Measurements from ENCODE around the gene C2.

C2 gene

GRCh38 chr6:31927242-31927862, at the start of gene C2:
TSS of gene C2 (plus strand) at chr6:31927717. CDS start at chr6:31927753, 36 bp downstream.
- no peak for DNase-seq (ENCODE audit: low read depth in 2 of 2)

GRCh38 chr6:31878222-31878621, 49.3 kb upstream of the C2 start:
- DNase-seq (ENCODE audit: low read depth in 2 of 2) = no peak

GRCh38 chr6:31878726-31879125, 48.8 kb upstream of the C2 start, which contains the start of gene SLC44A4:
TSS of gene SLC44A4 (minus strand) at chr6:31878997. CDS start at chr6:31878980, 17 bp downstream.
- DNase-seq (ENCODE audit: low read depth in 2 of 2) = no peak

- no peak for DNase-seq (ENCODE audit: low read depth in 2 of 2)
Measured at GRCh38 chr6:31879143-31879542, 48.4 kb upstream of the C2 start.

GRCh38 chr6:31879901-31880300, 47.6 kb upstream of the C2 start:
- no peak for DNase-seq (ENCODE audit: low read depth in 2 of 2)

- DNase-seq (ENCODE audit: low read depth in 2 of 2) = no peak
Measured at GRCh38 chr6:31880616-31881015, 46.9 kb upstream of the C2 start.

- no peak for DNase-seq (ENCODE audit: low read depth in 2 of 2)
Measured at GRCh38 chr6:31881136-31881859, 46.2 kb upstream of the C2 start.

- DNase-seq (ENCODE audit: low read depth in 2 of 2) = no peak
Measured at GRCh38 chr6:31882344-31882743, 45.2 kb upstream of the C2 start.

- DNase-seq (ENCODE audit: low read depth in 2 of 2) = no peak
Measured at GRCh38 chr6:31883676-31884075, 43.8 kb upstream of the C2 start.

GRCh38 chr6:31884528-31885035, 42.9 kb upstream of the C2 start:
- no peak for DNase-seq (ENCODE audit: low read depth in 2 of 2)

GRCh38 chr6:31886541-31886991, 41.0 kb upstream of the C2 start:
- DNase-seq (ENCODE audit: low read depth in 2 of 2) = no peak

- no peak for DNase-seq (ENCODE audit: low read depth in 2 of 2)
Measured at GRCh38 chr6:31887173-31888007, 40.1 kb upstream of the C2 start.

- DNase-seq (ENCODE audit: low read depth in 2 of 2) = no peak
Measured at GRCh38 chr6:31888276-31889258, 39.0 kb upstream of the C2 start.

GRCh38 chr6:31889331-31889972, 38.1 kb upstream of the C2 start:
- no peak for DNase-seq (ENCODE audit: low read depth in 2 of 2)

GRCh38 chr6:31892821-31893220, 34.7 kb upstream of the C2 start:
- DNase-seq (ENCODE audit: low read depth in 2 of 2) = no peak

- DNase-seq (ENCODE audit: low read depth in 2 of 2) = no peak
Measured at GRCh38 chr6:31896493-31896855, 31.0 kb upstream of the C2 start.

GRCh38 chr6:31896856-31897611, 30.5 kb upstream of the C2 start:
- DNase-seq (ENCODE audit: low read depth in 2 of 2) = no peak

GRCh38 chr6:31897612-31898382, 29.7 kb upstream of the C2 start, which contains the start of gene EHMT2:
TSS of gene EHMT2 (minus strand) at chr6:31897698. CDS start at chr6:31897677, 21 bp downstream.
- DNase-seq (ENCODE audit: low read depth in 2 of 2) = peak; percentile 81 to 83
